Keratinocyte (primary cell): ENCODE results near the gene TRPV2. TPM values are rescaled to one million over a fixed set of nuclear protein-coding genes. Genes with fewer than 3 reads are reported as not detected.

Source experiments
- DNase-seq: peaks from one replicate; pipeline ENCODE4 v3.0.0-alpha.2; 2011; ENCODE audit warnings: low read depth, missing footprints, low spot score
- FAIRE-seq: peaks from 2 replicates; lab custom pipeline; 2011; peaks lifted over from hg19 to GRCh38; lab: Jason Lieb, UNC
- H2AFZ ChIP-seq: 2 replicates; pipeline ENCODE4 v1.6.0; 2012; ENCODE audit warnings: low read length, control low read depth, inconsistent platforms; ENCODE audit not compliant: control insufficient read depth
- H3K27ac ChIP-seq: 2 replicates; pipeline ENCODE4 v1.5.1; 2011; ENCODE audit warnings: low read length; ENCODE audit not compliant: control insufficient read depth, insufficient read depth
- H3K27me3 ChIP-seq: 3 replicates; pipeline ENCODE4 v1.6.0; 2011; ENCODE audit warnings: low read length; ENCODE audit not compliant: control insufficient read depth, insufficient read depth; ENCODE audit errors: extremely low read depth
- H3K36me3 ChIP-seq, 2 experiments: 2 replicates in 1 of 2; 3 replicates in 1 of 2; pipeline ENCODE4 v1.5.1; 2011; ENCODE audit warnings: low read length in 2 of 2, mild to moderate bottlenecking in 1 of 2; ENCODE audit not compliant: control insufficient read depth in 2 of 2, insufficient read depth in 2 of 2; ENCODE audit errors: extremely low read depth in 1 of 2
- H3K4me1 ChIP-seq: 3 replicates; pipeline ENCODE4 v1.5.1; 2011; ENCODE audit warnings: low read length; ENCODE audit not compliant: control insufficient read depth, insufficient read depth; ENCODE audit errors: extremely low read depth
- H3K4me2 ChIP-seq: 3 replicates; pipeline ENCODE4 v1.6.0; 2011; ENCODE audit warnings: low read depth, low read length; ENCODE audit not compliant: control insufficient read depth, insufficient read depth; ENCODE audit errors: extremely low read depth
- H3K4me3 ChIP-seq, 3 experiments: fragments of 200-600 bp in 1 of 3; sonication (generic) in 1 of 3; 2 replicates in 2 of 3; 3 replicates in 1 of 3; pipeline ENCODE4 v1.5.1; 2011 to 2016; ENCODE audit warnings: low read length in 3 of 3, mild to moderate bottlenecking in 3 of 3, control low read depth in 2 of 3, inconsistent platforms in 1 of 3, low read depth in 1 of 3, mixed read lengths in 1 of 3, mixed run types in 1 of 3, moderate library complexity in 1 of 3; ENCODE audit not compliant: control insufficient read depth in 2 of 3, insufficient read depth in 2 of 3; ENCODE audit errors: extremely low read depth in 1 of 3
- H3K79me2 ChIP-seq: 2 replicates; pipeline ENCODE4 v1.6.0; 2012; ENCODE audit warnings: low read length; ENCODE audit not compliant: control insufficient read depth, insufficient read depth
- H3K9ac ChIP-seq: 3 replicates; pipeline ENCODE4 v1.6.0; 2011; ENCODE audit warnings: low read length; ENCODE audit not compliant: control insufficient read depth, insufficient read depth; ENCODE audit errors: extremely low read depth
- H3K9me1 ChIP-seq: 3 replicates; pipeline ENCODE4 v1.6.0; 2011; ENCODE audit warnings: low read length; ENCODE audit not compliant: control insufficient read depth, insufficient read depth; ENCODE audit errors: extremely low read depth
- H3K9me3 ChIP-seq: 2 replicates; pipeline ENCODE4 v1.5.1; 2012; ENCODE audit warnings: low read depth, low read length; ENCODE audit not compliant: control insufficient read depth
- H4K20me1 ChIP-seq: 3 replicates; pipeline ENCODE4 v1.6.0; 2011; ENCODE audit warnings: low read length; ENCODE audit not compliant: control insufficient read depth, insufficient read depth; ENCODE audit errors: extremely low read depth
- EZH2 ChIP-seq: IDR thresholded peaks from one replicate; pipeline ENCODE4 v1.6.1; 2012; ENCODE audit warnings: inconsistent platforms, mild to moderate bottlenecking, low read length, moderate library complexity
- dilution Hi-C: fragments of 300-500 bp; cut with MboI; formaldehyde crosslinking; loops from one replicate; pipeline ENCODE4 v1.7.0; 2020; ENCODE audit warnings: low sequenced_read_pairs; ENCODE audit not compliant: extremely low pct_ligation_motif_present
- polyA plus RNA-seq, 5 experiments: library from polyadenylated mRNA; depleted of rRNA in 3 of 5; stranded (reverse) in 3 of 5; stranded (forward) in 1 of 5; unstranded in 1 of 5; fragments of >200 nt; gene quantifications; 1 replicate in 1 of 5; 2 replicates in 3 of 5; 3 replicates in 1 of 5; pipeline versions ENCODE4 v1.2.1 to v1.2.3, GENCODE V29; 2011 to 2012; ENCODE audit warnings: missing spikeins in 2 of 5, low read depth in 1 of 5, low replicate concordance in 1 of 5
- TF ChIP-seq, protein P1 (sequence below), 3 experiments: IDR thresholded peaks in 1 of 3; conservative IDR thresholded peaks in 1 of 3; optimal IDR thresholded peaks in 1 of 3; 2 replicates in 2 of 3; 3 replicates in 1 of 3; pipeline versions ENCODE3 to v1.5.1; 2011; ENCODE audit warnings: low read length in 3 of 3, mild to moderate bottlenecking in 3 of 3, moderate library complexity in 2 of 3, control low read depth in 1 of 3, inconsistent platforms in 1 of 3; ENCODE audit not compliant: insufficient read depth in 2 of 3; ENCODE audit errors: extremely low read depth in 1 of 3

TRPV2 gene
- polyA plus RNA-seq, 1 donor (not counting 4 experiments of a cell fraction or from before 2014, with no cell fraction given) = 0.09 TPM

DNA sequence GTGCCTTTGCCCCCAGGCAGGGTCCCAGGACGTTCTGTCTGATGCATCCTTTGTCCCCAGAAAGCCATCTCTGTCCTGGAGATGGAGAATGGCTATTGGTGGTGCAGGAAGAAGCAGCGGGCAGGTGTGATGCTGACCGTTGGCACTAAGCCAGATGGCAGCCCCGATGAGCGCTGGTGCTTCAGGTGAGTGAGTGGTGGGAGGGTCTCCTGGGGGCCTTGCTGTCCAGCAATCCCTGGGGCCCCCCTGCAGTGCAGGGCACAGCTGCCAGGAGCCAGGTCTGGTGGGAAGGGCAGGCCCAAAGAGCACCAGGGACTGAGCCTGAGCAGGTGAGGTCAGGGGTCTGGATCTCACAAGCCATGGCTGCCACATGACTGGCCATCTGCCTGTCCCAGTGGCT is 18.1 kb downstream of the TRPV2 start:
- Histone ChIP-seq H3K27ac (no peak overlapping the region), H2AFZ (no peak overlapping the region), H3K27me3 (no peaks in the 10 kb centered on the region), H3K9me1 (no peaks in the 10 kb centered on the region), H4K20me1 (no peaks in the 10 kb centered on the region), H3K4me3 (no peak overlapping the region), H3K36me3 (no peaks in the 10 kb centered on the region), H3K9me3 (no peaks in the 10 kb centered on the region), H3K9ac (no peak overlapping the region), H3K4me1 (peaks cover 8% of the 10 kb centered on the region), H3K79me2 (no peaks in the 10 kb centered on the region), H3K4me2 (no peak overlapping the region)
- dilution Hi-C loops = no loop called here
- DNase-seq (no peak), FAIRE-seq (no peak)
- no peak for TF ChIP-seq EZH2
- TF ChIP-seq, protein P1, sequence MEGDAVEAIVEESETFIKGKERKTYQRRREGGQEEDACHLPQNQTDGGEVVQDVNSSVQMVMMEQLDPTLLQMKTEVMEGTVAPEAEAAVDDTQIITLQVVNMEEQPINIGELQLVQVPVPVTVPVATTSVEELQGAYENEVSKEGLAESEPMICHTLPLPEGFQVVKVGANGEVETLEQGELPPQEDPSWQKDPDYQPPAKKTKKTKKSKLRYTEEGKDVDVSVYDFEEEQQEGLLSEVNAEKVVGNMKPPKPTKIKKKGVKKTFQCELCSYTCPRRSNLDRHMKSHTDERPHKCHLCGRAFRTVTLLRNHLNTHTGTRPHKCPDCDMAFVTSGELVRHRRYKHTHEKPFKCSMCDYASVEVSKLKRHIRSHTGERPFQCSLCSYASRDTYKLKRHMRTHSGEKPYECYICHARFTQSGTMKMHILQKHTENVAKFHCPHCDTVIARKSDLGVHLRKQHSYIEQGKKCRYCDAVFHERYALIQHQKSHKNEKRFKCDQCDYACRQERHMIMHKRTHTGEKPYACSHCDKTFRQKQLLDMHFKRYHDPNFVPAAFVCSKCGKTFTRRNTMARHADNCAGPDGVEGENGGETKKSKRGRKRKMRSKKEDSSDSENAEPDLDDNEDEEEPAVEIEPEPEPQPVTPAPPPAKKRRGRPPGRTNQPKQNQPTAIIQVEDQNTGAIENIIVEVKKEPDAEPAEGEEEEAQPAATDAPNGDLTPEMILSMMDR (optimal IDR thresholded peaks at IDR 0.05 in 1 of 3, IDR thresholded peaks at IDR 0.05 in 1 of 3, conservative IDR thresholded peaks at IDR 0.05 in 1 of 3; ENCODE audit: extremely low read depth in 1 of 3, insufficient read depth in 2 of 3, low read length in 3 of 3) = no peak

DNA sequence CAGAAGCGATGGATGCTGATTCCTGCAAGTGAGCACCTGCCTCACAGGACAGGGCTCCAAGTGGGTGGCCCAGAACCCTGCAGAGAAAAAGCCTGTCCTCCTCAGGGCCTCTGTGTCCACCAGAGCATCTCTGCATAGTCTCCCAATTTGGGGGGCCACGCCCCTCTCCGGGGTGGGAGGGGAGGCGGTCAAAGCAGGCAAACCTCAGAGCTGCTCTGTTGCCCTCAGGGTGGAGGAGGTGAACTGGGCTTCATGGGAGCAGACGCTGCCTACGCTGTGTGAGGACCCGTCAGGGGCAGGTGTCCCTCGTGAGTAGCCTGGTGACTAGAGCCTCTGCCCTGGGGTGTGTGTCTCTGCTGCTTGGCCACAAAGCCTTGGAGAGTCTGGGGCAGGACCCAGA is 19.3 kb downstream of the TRPV2 start:
- dilution Hi-C loops = no loop called here

More for the DNA sequence above, 19.3 kb downstream of the TRPV2 start:
- Histone ChIP-seq H4K20me1 (no peaks in the 10 kb centered on the region), H3K4me1 (peaks cover 5% of the 10 kb centered on the region), H3K27me3 (no peaks in the 10 kb centered on the region), H3K4me3 (no peak overlapping the region), H3K9me1 (no peaks in the 10 kb centered on the region), H3K4me2 (no peak overlapping the region), H3K36me3 (peaks cover 0 to 1% of the 10 kb centered on the region in 2 experiments), H3K79me2 (peaks cover 8% of the 10 kb centered on the region), H2AFZ (no peak overlapping the region), H3K27ac (no peak overlapping the region), H3K9me3 (no peaks in the 10 kb centered on the region), H3K9ac (no peak overlapping the region)
- DNase-seq (no peak), FAIRE-seq (no peak)
- TF ChIP-seq EZH2 = no peak
- TF ChIP-seq, protein P1 (optimal IDR thresholded peaks at IDR 0.05 in 1 of 3, IDR thresholded peaks at IDR 0.05 in 1 of 3, conservative IDR thresholded peaks at IDR 0.05 in 1 of 3; ENCODE audit: extremely low read depth in 1 of 3, insufficient read depth in 2 of 3, low read length in 3 of 3) = no peak
